Spleen (tissue), 7 donors: ENCODE data around the gene CACNA1H.

Experiments
- POLR2A ChIP-seq, 3 donors: fragments of 450-650 bp; IDR thresholded peaks; one replicate each; pipeline ENCODE4 v1.5.1; 2017; ENCODE audit warnings: antibody characterized with exemption in 3 of 3, mild to moderate bottlenecking in 1 of 3
- POLR2AphosphoS5 ChIP-seq, 3 donors: sonication (generic); formaldehyde crosslinking; IDR thresholded peaks; one replicate each; pipeline ENCODE4 v1.5.1; 2017; ENCODE audit warnings: antibody characterized with exemption in 3 of 3
- TF ChIP-seq, protein P1 (sequence below), 11 experiments: fragments of 200-600 bp in 7 of 11; fragments of 450-650 bp in 4 of 11; sonication (generic) in 4 of 11; IDR thresholded peaks in 8 of 11; conservative IDR thresholded peaks in 3 of 11; 1 replicate in 7 of 11; 2 replicates in 4 of 11; pipeline versions ENCODE4 v1.4.0 to v1.8.0; 2016 to 2021; ENCODE audit warnings: antibody characterized with exemption in 11 of 11, inconsistent platforms in 4 of 11, mild to moderate bottlenecking in 1 of 11
- donor health status: DM: no; HTN: no; CAD: no; lungs with moderate emphysema.
- donor health status: DM: no; HTN: no; CAD: no.
- donor health status: DM: no; HTN: no; CAD: no.

GRCh38 chr16:1155353-1156054, 2.6 kb downstream of the CACNA1H start:
- TF ChIP-seq, protein P1, sequence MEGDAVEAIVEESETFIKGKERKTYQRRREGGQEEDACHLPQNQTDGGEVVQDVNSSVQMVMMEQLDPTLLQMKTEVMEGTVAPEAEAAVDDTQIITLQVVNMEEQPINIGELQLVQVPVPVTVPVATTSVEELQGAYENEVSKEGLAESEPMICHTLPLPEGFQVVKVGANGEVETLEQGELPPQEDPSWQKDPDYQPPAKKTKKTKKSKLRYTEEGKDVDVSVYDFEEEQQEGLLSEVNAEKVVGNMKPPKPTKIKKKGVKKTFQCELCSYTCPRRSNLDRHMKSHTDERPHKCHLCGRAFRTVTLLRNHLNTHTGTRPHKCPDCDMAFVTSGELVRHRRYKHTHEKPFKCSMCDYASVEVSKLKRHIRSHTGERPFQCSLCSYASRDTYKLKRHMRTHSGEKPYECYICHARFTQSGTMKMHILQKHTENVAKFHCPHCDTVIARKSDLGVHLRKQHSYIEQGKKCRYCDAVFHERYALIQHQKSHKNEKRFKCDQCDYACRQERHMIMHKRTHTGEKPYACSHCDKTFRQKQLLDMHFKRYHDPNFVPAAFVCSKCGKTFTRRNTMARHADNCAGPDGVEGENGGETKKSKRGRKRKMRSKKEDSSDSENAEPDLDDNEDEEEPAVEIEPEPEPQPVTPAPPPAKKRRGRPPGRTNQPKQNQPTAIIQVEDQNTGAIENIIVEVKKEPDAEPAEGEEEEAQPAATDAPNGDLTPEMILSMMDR (IDR thresholded peaks at IDR 0.05 in 8 of 11, conservative IDR thresholded peaks at IDR 0.05 in 3 of 11): no peak
- TF ChIP-seq POLR2A (IDR thresholded peaks at IDR 0.05) (no peak), POLR2AphosphoS5 (IDR thresholded peaks at IDR 0.05) (no peak)
